HepG2 (cell line): ENCODE results near the gene GJA9. TPM values are rescaled to one million over a fixed set of nuclear protein-coding genes. Genes with fewer than 3 reads are reported as not detected.

ENCODE experiments used
- EED ChIP-seq: sonication (generic); formaldehyde crosslinking; IDR thresholded peaks from 2 replicates; pipeline ENCODE4 v1.5.0; 2020; ENCODE audit warnings: mild to moderate bottlenecking, missing genetic modification reagents
- HMG20A ChIP-seq: IDR thresholded peaks from 2 replicates; pipeline ENCODE4 v1.6.1; 2016; ENCODE audit warnings: borderline replicate concordance
- HNF4G ChIP-seq, 2 experiments: sonication (generic) in 1 of 2; formaldehyde crosslinking in 1 of 2; IDR thresholded peaks; 2 replicates each; pipeline versions ENCODE4 v1.4.0 to v1.6.1; 2011 to 2020; ENCODE audit warnings: borderline replicate concordance in 2 of 2, low read depth in 2 of 2, mild to moderate bottlenecking in 2 of 2, low read length in 1 of 2, missing genetic modification reagents in 1 of 2, moderate library complexity in 1 of 2
- KMT2A ChIP-seq: sonication (generic); formaldehyde crosslinking; IDR thresholded peaks from 2 replicates; pipeline ENCODE4 v1.4.0; 2020; ENCODE audit warnings: missing genetic modification reagents
- NCOA5 ChIP-seq: sonication (generic); formaldehyde crosslinking; IDR thresholded peaks from 2 replicates; pipeline ENCODE4 v1.4.0; 2020; ENCODE audit warnings: missing genetic modification reagents
- POLR2AphosphoS5 ChIP-seq: IDR thresholded peaks from 2 replicates; pipeline ENCODE4 v1.6.1; 2012; ENCODE audit warnings: low read depth, low read length
- RAD21 ChIP-seq: fragments of 450-650 bp; formaldehyde crosslinking; IDR thresholded peaks from 2 replicates; pipeline ENCODE4 v1.5.0; 2020; ENCODE audit warnings: mild to moderate bottlenecking
- TBX2 ChIP-seq: sonication (generic); formaldehyde crosslinking; IDR thresholded peaks from 2 replicates; pipeline ENCODE4 v1.5.0; 2020; ENCODE audit warnings: missing genetic modification reagents, mild to moderate bottlenecking, borderline replicate concordance
- ZFP41 ChIP-seq: sonication (generic); formaldehyde crosslinking; IDR thresholded peaks from 2 replicates; pipeline ENCODE4 v1.4.0; 2020; ENCODE audit warnings: mild to moderate bottlenecking, missing genetic modification reagents, borderline replicate concordance
- ZFX ChIP-seq: sonication (generic); formaldehyde crosslinking; IDR thresholded peaks from 2 replicates; pipeline ENCODE4 v1.4.0; 2020; ENCODE audit warnings: mild to moderate bottlenecking, low read depth, missing genetic modification reagents, moderate library complexity
- ZNF337 ChIP-seq: sonication (generic); formaldehyde crosslinking; IDR thresholded peaks from 2 replicates; pipeline ENCODE4 v1.5.1; 2020; ENCODE audit warnings: missing genetic modification reagents, low read depth, mild to moderate bottlenecking, borderline replicate concordance
- ZNF354B ChIP-seq: sonication (generic); formaldehyde crosslinking; IDR thresholded peaks from 2 replicates; pipeline ENCODE4 v1.8.0; 2022; ENCODE audit warnings: mild to moderate bottlenecking, missing genetic modification reagents
- ZNF510 ChIP-seq: sonication (generic); formaldehyde crosslinking; IDR thresholded peaks from 2 replicates; pipeline ENCODE4 v1.4.0; 2020; ENCODE audit warnings: low read depth, mild to moderate bottlenecking, missing genetic modification reagents
- ZNF678 ChIP-seq: sonication (generic); formaldehyde crosslinking; IDR thresholded peaks from 2 replicates; pipeline ENCODE4 v1.4.0; 2020; ENCODE audit warnings: mild to moderate bottlenecking, missing genetic modification reagents
- ZNF841 ChIP-seq: sonication (generic); formaldehyde crosslinking; IDR thresholded peaks from 2 replicates; pipeline ENCODE4 v1.8.1; 2023; ENCODE audit warnings: missing genetic modification reagents, borderline replicate concordance
- polyA plus RNA-seq, 8 experiments: library from polyadenylated mRNA; depleted of rRNA in 3 of 8; stranded (reverse) in 7 of 8; unstranded in 1 of 8; fragments of >200 nt; fragmentation: Illumina TruSeq in 4 of 8; extraction: Trizol in 4 of 8; gene quantifications; 2 replicates each; pipeline versions ENCODE4 v1.2.1 to v1.2.3, GENCODE V29; 2011 to 2016; ENCODE audit warnings: low read depth in 4 of 8, missing spikeins in 1 of 8, mixed read lengths in 1 of 8; ENCODE audit not compliant: insufficient read depth in 1 of 8
- total RNA-seq, 5 experiments: library from RNA; depleted of rRNA; stranded (reverse); fragments of >200 nt; fragmentation: Illumina TruSeq; extraction: Trizol; gene quantifications; 2 replicates each; pipeline ENCODE4 v1.2.3, GENCODE V29; 2016; ENCODE audit warnings: low read depth in 1 of 5
- TF ChIP-seq, protein P1 (sequence below): sonication (generic); formaldehyde crosslinking; IDR thresholded peaks from 2 replicates; pipeline ENCODE4 v1.4.0; 2020; ENCODE audit warnings: mild to moderate bottlenecking, missing genetic modification reagents
- TF ChIP-seq, protein P2 (sequence below): sonication (generic); formaldehyde crosslinking; IDR thresholded peaks from 2 replicates; pipeline ENCODE4 v1.8.0; 2022; ENCODE audit warnings: mild to moderate bottlenecking, missing genetic modification reagents, moderate library complexity

GJA9 gene
- total and polyA plus RNA-seq, 2 of the 13 experiments (the other 11 are each of a cell fraction or from before 2014, with no cell fraction given): 0.08 to 0.13 TPM

DNA sequence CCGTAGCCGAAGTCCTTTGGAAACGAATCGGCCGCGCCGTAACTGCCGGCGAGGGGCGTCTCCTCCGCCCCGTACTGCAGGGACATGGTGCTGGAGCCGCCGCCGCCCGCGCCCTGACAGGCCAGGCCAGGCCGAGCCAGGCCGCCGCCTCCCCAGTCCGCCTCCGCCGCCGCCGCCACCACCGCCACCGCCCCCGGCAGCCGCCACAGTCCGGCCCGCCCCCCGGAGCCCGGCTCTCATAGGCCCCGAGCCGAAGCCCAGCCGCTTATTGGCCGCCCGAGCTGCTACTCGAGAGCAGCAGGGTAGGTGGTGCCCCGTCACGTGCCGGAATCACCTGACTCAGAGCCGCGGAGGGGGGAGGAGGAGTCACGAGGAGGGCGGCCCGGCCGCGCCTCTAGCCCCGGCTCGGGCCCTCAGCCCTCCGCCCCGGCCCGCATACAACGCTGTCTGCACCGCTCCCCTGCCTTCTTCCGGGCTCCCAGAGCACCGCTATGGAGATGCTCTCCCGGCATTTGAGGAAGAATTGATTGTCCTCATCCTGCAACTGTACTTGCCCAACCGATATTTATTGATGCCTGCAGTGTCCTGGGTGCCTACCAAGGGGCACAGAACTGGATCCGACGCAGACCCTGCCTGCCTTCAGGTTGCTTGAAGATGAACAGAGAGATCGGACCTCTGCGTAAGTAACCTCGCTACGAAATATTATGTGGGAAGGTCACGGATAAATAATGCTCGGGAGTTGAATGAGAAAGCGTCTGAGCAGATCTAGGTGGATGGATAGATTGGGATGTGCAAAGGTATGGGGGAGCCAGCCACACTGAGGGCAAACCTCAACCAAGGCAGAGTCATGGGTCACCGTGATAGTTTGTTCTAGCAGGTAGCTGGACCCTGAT, 21.6 kb downstream of the GJA9 start, which contains the start of gene RRAGC (continued):
- TF ChIP-seq KMT2A (CRISPR knock-in tag) (peak; percentile 74), POLR2AphosphoS5 (peak; percentile 63), ZNF510 (no peak), ZNF354B (CRISPR knock-in tag) (peak; percentile 91), ZNF337 (CRISPR knock-in tag) (no peak), ZFP41 (CRISPR knock-in tag) (no peak), EED (CRISPR knock-in tag) (peak; percentile 82; the same call in 1 of the 2 replicates), TBX2 (CRISPR knock-in tag) (peak; percentile 38; the same call in 1 of the 2 replicates), RAD21 (no peak; the same call in 1 of the 2 replicates), HMG20A (CRISPR knock-in tag) (no peak), NCOA5 (no peak), HNF4G (IDR thresholded peaks at IDR 0.05; ENCODE audit: borderline replicate concordance, low read depth, low read length) (no peak), HNF4G (CRISPR knock-in tag; IDR thresholded peaks at IDR 0.05; ENCODE audit: borderline replicate concordance, low read depth) (no peak), ZNF841 (CRISPR knock-in tag) (no peak), ZNF678 (no peak), ZFX (peak; percentile 81)
- TF ChIP-seq, protein P1, sequence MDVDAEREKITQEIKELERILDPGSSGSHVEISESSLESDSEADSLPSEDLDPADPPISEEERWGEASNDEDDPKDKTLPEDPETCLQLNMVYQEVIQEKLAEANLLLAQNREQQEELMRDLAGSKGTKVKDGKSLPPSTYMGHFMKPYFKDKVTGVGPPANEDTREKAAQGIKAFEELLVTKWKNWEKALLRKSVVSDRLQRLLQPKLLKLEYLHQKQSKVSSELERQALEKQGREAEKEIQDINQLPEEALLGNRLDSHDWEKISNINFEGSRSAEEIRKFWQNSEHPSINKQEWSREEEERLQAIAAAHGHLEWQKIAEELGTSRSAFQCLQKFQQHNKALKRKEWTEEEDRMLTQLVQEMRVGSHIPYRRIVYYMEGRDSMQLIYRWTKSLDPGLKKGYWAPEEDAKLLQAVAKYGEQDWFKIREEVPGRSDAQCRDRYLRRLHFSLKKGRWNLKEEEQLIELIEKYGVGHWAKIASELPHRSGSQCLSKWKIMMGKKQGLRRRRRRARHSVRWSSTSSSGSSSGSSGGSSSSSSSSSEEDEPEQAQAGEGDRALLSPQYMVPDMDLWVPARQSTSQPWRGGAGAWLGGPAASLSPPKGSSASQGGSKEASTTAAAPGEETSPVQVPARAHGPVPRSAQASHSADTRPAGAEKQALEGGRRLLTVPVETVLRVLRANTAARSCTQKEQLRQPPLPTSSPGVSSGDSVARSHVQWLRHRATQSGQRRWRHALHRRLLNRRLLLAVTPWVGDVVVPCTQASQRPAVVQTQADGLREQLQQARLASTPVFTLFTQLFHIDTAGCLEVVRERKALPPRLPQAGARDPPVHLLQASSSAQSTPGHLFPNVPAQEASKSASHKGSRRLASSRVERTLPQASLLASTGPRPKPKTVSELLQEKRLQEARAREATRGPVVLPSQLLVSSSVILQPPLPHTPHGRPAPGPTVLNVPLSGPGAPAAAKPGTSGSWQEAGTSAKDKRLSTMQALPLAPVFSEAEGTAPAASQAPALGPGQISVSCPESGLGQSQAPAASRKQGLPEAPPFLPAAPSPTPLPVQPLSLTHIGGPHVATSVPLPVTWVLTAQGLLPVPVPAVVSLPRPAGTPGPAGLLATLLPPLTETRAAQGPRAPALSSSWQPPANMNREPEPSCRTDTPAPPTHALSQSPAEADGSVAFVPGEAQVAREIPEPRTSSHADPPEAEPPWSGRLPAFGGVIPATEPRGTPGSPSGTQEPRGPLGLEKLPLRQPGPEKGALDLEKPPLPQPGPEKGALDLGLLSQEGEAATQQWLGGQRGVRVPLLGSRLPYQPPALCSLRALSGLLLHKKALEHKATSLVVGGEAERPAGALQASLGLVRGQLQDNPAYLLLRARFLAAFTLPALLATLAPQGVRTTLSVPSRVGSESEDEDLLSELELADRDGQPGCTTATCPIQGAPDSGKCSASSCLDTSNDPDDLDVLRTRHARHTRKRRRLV (CRISPR knock-in tag): 0 out of 2 replicates have a peak, but pooled peaks have one; percentile 30
- TF ChIP-seq, protein P2, sequence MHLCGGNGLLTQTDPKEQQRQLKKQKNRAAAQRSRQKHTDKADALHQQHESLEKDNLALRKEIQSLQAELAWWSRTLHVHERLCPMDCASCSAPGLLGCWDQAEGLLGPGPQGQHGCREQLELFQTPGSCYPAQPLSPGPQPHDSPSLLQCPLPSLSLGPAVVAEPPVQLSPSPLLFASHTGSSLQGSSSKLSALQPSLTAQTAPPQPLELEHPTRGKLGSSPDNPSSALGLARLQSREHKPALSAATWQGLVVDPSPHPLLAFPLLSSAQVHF (CRISPR knock-in tag): no peak
